GM13976 (cell line): Measurements from ENCODE around the gene HP1BP3.

Experiments used
- DNase-seq: peaks from one replicate; pipeline ENCODE4 v3.0.0; 2012; ENCODE audit warnings: low spot score
- CTCF ChIP-seq: IDR thresholded peaks from 2 replicates; pipeline ENCODE4 v1.5.1; 2012; ENCODE audit warnings: borderline replicate concordance, mild to moderate bottlenecking; ENCODE audit not compliant: insufficient read depth; ENCODE audit errors: extremely low read depth, missing control alignments, control extremely low read depth
- in situ Hi-C: fragments of 300-500 bp; cut with MboI; formaldehyde crosslinking; loops from one replicate; pipeline ENCODE4 v1.12.0; 2022; ENCODE audit warnings: low sequenced_read_pairs, mixed read lengths, inconsistent platforms; ENCODE audit not compliant: unreplicated experiment

The HP1BP3 gene

GRCh38 chr1:20742671-20743070, 44.4 kb downstream of the HP1BP3 start:
- in situ Hi-C loops: no loop called here
- DNase-seq: no peak
- TF ChIP-seq CTCF: no peak

GRCh38 chr1:20740781-20741180, 46.3 kb downstream of the HP1BP3 start:
- DNase-seq: no peak
- TF ChIP-seq CTCF: no peak
- in situ Hi-C loops: no loop called here

- DNase-seq: no peak
- no peak for TF ChIP-seq CTCF
- in situ Hi-C loops: no loop called here
Observed at GRCh38 chr1:20739225-20739624, 47.9 kb downstream of the HP1BP3 start.

- DNase-seq: no peak
- no peak for TF ChIP-seq CTCF
Observed at GRCh38 chr1:20735581-20736111, 51.5 kb downstream of the HP1BP3 start.

GRCh38 chr1:20733360-20733975, 53.6 kb downstream of the HP1BP3 start:
- no peak for DNase-seq
- in situ Hi-C loops: no loop called here
- TF ChIP-seq CTCF: no peak

More at GRCh38 chr1:20735581-20736111, 51.5 kb downstream of the HP1BP3 start:
- in situ Hi-C loops: no loop called here

- in situ Hi-C loops: no loop called here
- peak; percentile 79 for DNase-seq
- no peak for TF ChIP-seq CTCF
Observed at GRCh38 chr1:20732588-20733359, 54.3 kb downstream of the HP1BP3 start, which contains the start of gene SH2D5. TSS of gene SH2D5 (minus strand) at chr1:20732703. CDS start at chr1:20728044, 4,659 bp downstream.
